Activated CD4-positive, CD25-positive, alpha-beta regulatory T cell (primary cell): ENCODE results near the gene FKBP1A.

Experiments used
- DNase-seq, 4 experiments: peaks; one replicate each; lab custom pipeline; 2025; lab: John Stamatoyannopoulos, UW

The FKBP1A gene

GRCh38 chr20:1319051-1319450, 73.8 kb downstream of the FKBP1A start:
- no peak for DNase-seq
